Measurements from ENCODE around the gene LAMC1.

DNA sequence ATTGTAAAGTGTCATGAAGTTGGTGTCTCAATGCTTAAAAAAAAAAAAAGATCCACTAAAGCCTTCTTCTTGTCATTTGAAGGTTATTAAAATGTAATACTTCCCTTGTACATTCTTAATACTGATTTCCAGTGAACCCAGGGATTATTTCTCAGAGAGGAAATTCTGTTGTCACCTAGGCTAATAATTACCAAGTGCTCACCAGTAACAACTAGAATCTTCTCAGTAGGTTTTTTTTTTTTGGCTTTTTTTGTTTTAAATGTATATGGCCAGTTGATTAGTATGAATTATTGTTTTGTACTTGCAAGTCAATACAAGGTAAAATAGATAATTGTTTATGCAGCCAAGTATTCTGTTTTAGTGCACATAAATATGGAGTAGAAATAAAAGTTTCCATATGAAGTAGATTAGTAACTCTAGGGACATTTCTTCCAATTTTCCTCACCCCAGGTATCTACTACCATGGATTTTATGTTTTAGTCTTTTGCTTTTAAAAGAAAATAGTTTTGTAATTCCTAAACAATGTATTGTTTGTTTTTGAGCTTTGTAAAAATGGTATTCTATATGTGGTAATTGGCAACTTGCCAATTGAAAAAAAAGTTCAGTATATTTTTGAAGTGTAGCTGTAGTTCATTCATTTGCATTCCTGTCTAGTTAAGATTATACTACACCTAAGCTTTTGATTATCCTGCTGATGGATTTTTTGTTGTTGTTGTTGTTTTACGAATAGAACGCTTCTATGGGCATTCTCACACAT lies 21.9 kb downstream of the LAMC1 start:
- TF ChIP-seq, protein P1, sequence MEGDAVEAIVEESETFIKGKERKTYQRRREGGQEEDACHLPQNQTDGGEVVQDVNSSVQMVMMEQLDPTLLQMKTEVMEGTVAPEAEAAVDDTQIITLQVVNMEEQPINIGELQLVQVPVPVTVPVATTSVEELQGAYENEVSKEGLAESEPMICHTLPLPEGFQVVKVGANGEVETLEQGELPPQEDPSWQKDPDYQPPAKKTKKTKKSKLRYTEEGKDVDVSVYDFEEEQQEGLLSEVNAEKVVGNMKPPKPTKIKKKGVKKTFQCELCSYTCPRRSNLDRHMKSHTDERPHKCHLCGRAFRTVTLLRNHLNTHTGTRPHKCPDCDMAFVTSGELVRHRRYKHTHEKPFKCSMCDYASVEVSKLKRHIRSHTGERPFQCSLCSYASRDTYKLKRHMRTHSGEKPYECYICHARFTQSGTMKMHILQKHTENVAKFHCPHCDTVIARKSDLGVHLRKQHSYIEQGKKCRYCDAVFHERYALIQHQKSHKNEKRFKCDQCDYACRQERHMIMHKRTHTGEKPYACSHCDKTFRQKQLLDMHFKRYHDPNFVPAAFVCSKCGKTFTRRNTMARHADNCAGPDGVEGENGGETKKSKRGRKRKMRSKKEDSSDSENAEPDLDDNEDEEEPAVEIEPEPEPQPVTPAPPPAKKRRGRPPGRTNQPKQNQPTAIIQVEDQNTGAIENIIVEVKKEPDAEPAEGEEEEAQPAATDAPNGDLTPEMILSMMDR (IDR thresholded peaks at IDR 0.05), result no peak
- no peak for TF ChIP-seq POLR2A (IDR thresholded peaks at IDR 0.05)

All from body of pancreas (tissue), 4 donors.